GM06990 (cell line): ENCODE data around the gene SMIM30.

Experiments
- DNase-seq: peaks from one replicate; pipeline ENCODE4 v3.0.0-alpha.2; 2011; ENCODE audit not compliant: insufficient read length; ENCODE audit errors: extremely low read depth
- H3K27me3 ChIP-seq: replicated peaks from 2 replicates; pipeline ENCODE4 v1.6.0; 2011; ENCODE audit warnings: low read length; ENCODE audit not compliant: control insufficient read depth, insufficient read depth
- H3K36me3 ChIP-seq: 2 replicates; pipeline ENCODE4 v1.5.1; 2011; ENCODE audit warnings: low read length; ENCODE audit not compliant: control insufficient read depth, insufficient read depth
- H3K4me3 ChIP-seq: replicated peaks from 2 replicates; pipeline ENCODE4 v1.5.1; 2011; ENCODE audit warnings: low read depth, mild to moderate bottlenecking, control low read depth, low read length
- CTCF ChIP-seq: IDR thresholded peaks from 2 replicates; pipeline ENCODE4 v1.5.1; 2011; ENCODE audit warnings: low read length, control low read depth, mild to moderate bottlenecking, inconsistent platforms; ENCODE audit not compliant: insufficient read depth, poor library complexity, severe bottlenecking

SMIM30 gene

GRCh38 chr7:113078331-113078730 is 40.0 kb downstream of the SMIM30 start:
- no peaks in the 10 kb centered on the region for H3K36me3 ChIP-seq
- no peak for TF ChIP-seq CTCF
- no peak overlapping the region for H3K4me3 ChIP-seq
- no peaks in the 10 kb centered on the region for H3K27me3 ChIP-seq
- no peak for DNase-seq

GRCh38 chr7:113076703-113077102 is 41.7 kb downstream of the SMIM30 start:
- H3K4me3 ChIP-seq = no peak overlapping the region
- TF ChIP-seq CTCF = no peak
- H3K36me3 ChIP-seq = no peaks in the 10 kb centered on the region
- no peaks in the 10 kb centered on the region for H3K27me3 ChIP-seq
- DNase-seq = no peak

DNA sequence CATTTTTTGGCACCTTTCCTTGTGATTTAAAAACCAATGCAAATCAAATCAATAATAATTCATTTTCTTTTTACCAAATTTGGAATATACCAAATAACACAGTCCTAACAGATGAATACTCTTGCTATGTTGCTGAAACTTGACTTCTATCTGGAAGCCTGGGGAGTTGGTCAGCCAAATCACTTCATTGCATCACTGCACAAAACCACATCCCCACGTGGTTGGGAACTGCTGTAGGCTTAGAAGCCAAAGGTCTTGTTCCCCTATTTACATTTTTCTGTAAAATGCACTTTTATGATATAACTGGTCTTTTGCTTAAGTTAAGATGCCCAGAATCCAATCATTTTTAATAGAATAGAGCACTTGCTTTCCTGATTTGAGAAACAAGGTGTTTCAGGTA is 46.9 kb downstream of the SMIM30 start:
- no peak overlapping the region for H3K4me3 ChIP-seq
- no peaks in the 10 kb centered on the region for H3K27me3 ChIP-seq
- TF ChIP-seq CTCF = no peak
- no peak for DNase-seq
- no peaks in the 10 kb centered on the region for H3K36me3 ChIP-seq
